Activated CD4-positive, alpha-beta T cell treated with anti-CD3 and anti-CD28 coated beads for 36 hours (primary cell): ENCODE results near the gene ADGRA3. TPM values are rescaled to one million over a fixed set of nuclear protein-coding genes. Genes with fewer than 3 reads are reported as not detected.

Experiments used
- ATAC-seq: fragments of 200-7000 bp; cut with Tn5 transposase; one replicate; pipeline ENCODE4 v1.10.0; 2021; ENCODE audit warnings: mild to moderate bottlenecking, moderate library complexity
- CTCF ChIA-PET: fragments of 350-600 bp; sonication (Branson Sonifier 250); formaldehyde crosslinking; loops from one replicate; lab custom pipeline; 2021; ENCODE audit warnings: antibody characterized with exemption; lab: Charles Lee
- POLR2A ChIA-PET: fragments of 350-600 bp; sonication (Branson Sonifier 250); formaldehyde crosslinking; loops from one replicate; lab custom pipeline; 2021; ENCODE audit warnings: antibody characterized with exemption, inconsistent platforms; lab: Charles Lee
- DNase-seq: peaks from one replicate; pipeline ENCODE4 v3.0.0-alpha.2; 2020
- H3K27ac Mint-ChIP-seq: one replicate; pipeline ENCODE4 v1.8.0; 2021; ENCODE audit warnings: mixed read lengths
- H3K27me3 Mint-ChIP-seq: one replicate; pipeline ENCODE4 v1.8.0; 2021; ENCODE audit warnings: mixed read lengths
- H3K36me3 Mint-ChIP-seq: one replicate; pipeline ENCODE4 v1.8.0; 2021; ENCODE audit warnings: low read depth, mixed read lengths
- H3K4me1 Mint-ChIP-seq: one replicate; pipeline ENCODE4 v1.8.0; 2021; ENCODE audit warnings: mixed read lengths
- H3K4me3 Mint-ChIP-seq: one replicate; pipeline ENCODE4 v1.8.0; 2021; ENCODE audit warnings: mild to moderate bottlenecking, moderate library complexity, mixed read lengths
- H3K9me3 Mint-ChIP-seq: one replicate; pipeline ENCODE4 v1.8.0; 2021; ENCODE audit warnings: low read depth, mixed read lengths
- intact Hi-C, 2 experiments: fragments of 100-400 bp; cut with DNase I in 1 of 2; cut with micrococcal nuclease in 1 of 2; formaldehyde crosslinking; loops; one replicate each; pipeline versions ENCODE4 v1.14.2 to v1.15.1; 2022 to 2024; cut with DNase I, micrococcal nuclease
- total RNA-seq, 2 experiments: library from RNA; stranded (reverse); gene quantifications; one replicate each; pipeline ENCODE4 v1.2.3, GENCODE V29; 2021

Gene ADGRA3
- total RNA-seq, 2 experiments from 2014 or later = 10.8 to 15.2 TPM

GRCh38 chr4:22435652-22436051 is 80.2 kb downstream of the ADGRA3 start:
- ChIA-PET POLR2A (no interaction called here), CTCF (interaction anchor here (1.2 kb wide), 1 partner anchor 18 kb away, joined by 3 read pairs; no protein-coding TSS in a partner anchor)
- H3K4me1 Mint-ChIP-seq = no peaks in the 10 kb centered on the region
- no peak for ATAC-seq
- H3K9me3 Mint-ChIP-seq = no peaks in the 10 kb centered on the region
- H3K36me3 Mint-ChIP-seq = peaks cover 20% of the 10 kb centered on the region
- H3K4me3 Mint-ChIP-seq = no peak overlapping the region
- H3K27ac Mint-ChIP-seq = no peak overlapping the region
- no peaks in the 10 kb centered on the region for H3K27me3 Mint-ChIP-seq
- no peak for DNase-seq
- intact Hi-C loops = no loop called here

- DNase-seq = peak; percentile 27
- peaks cover 2% of the 10 kb centered on the region for H3K9me3 Mint-ChIP-seq
- ChIA-PET CTCF (interaction anchor here (1.2 kb wide), 1 partner anchor 17 kb away, joined by 3 read pairs; no protein-coding TSS in a partner anchor), POLR2A (no interaction called here)
- intact Hi-C loops = no loop called here
- H3K36me3 Mint-ChIP-seq = peaks cover 27% of the 10 kb centered on the region
- ATAC-seq = no peak
- no peaks in the 10 kb centered on the region for H3K27me3 Mint-ChIP-seq
- no peak overlapping the region for H3K4me3 Mint-ChIP-seq
- H3K27ac Mint-ChIP-seq = no peak overlapping the region
- no peaks in the 10 kb centered on the region for H3K4me1 Mint-ChIP-seq
Observed at GRCh38 chr4:22434895-22435294, 81.0 kb downstream of the ADGRA3 start.

- ChIA-PET POLR2A (no interaction called here), CTCF (interaction anchor here (2.8 kb wide), 1 partner anchor 20 kb away, joined by 10 read pairs; no protein-coding TSS in a partner anchor)
- peaks cover 2% of the 10 kb centered on the region for H3K9me3 Mint-ChIP-seq
- no peak overlapping the region for H3K27ac Mint-ChIP-seq
- no peaks in the 10 kb centered on the region for H3K27me3 Mint-ChIP-seq
- no peaks in the 10 kb centered on the region for H3K4me1 Mint-ChIP-seq
- ATAC-seq (no peak), DNase-seq (no peak)
- peaks cover 14% of the 10 kb centered on the region for H3K36me3 Mint-ChIP-seq
- H3K4me3 Mint-ChIP-seq = no peak overlapping the region
- intact Hi-C loops = no loop called here
Observed at GRCh38 chr4:22430626-22431025, 85.2 kb downstream of the ADGRA3 start.

GRCh38 chr4:22428441-22428840 is 87.4 kb downstream of the ADGRA3 start:
- H3K4me1 Mint-ChIP-seq = no peaks in the 10 kb centered on the region
- no peak overlapping the region for H3K4me3 Mint-ChIP-seq
- H3K27ac Mint-ChIP-seq = no peak overlapping the region
- POLR2A ChIA-PET = no interaction called here
- intact Hi-C loops = no loop called here
- peaks cover 2% of the 10 kb centered on the region for H3K9me3 Mint-ChIP-seq
- H3K27me3 Mint-ChIP-seq = no peaks in the 10 kb centered on the region
- DNase-seq (no peak), ATAC-seq (no peak)
- peaks cover 8% of the 10 kb centered on the region for H3K36me3 Mint-ChIP-seq
- CTCF ChIA-PET = no interaction called here

- CTCF ChIA-PET = no interaction called here
- peaks cover 8% of the 10 kb centered on the region for H3K36me3 Mint-ChIP-seq
Observed at GRCh38 chr4:22427675-22428074, 88.2 kb downstream of the ADGRA3 start.

GRCh38 chr4:22420291-22420690 is 95.6 kb downstream of the ADGRA3 start:
- Mint-ChIP-seq H3K4me1 (peaks cover 9% of the 10 kb centered on the region), H3K27me3 (no peaks in the 10 kb centered on the region), H3K9me3 (no peaks in the 10 kb centered on the region), H3K27ac (no peak overlapping the region), H3K4me3 (no peak overlapping the region), H3K36me3 (peaks cover 3% of the 10 kb centered on the region)
- DNase-seq (no peak), ATAC-seq (no peak)
- intact Hi-C loops = no loop called here
- ChIA-PET POLR2A (no interaction called here), CTCF (interaction anchor here (2.0 kb wide), 1 partner anchor 10 kb away, joined by 6 read pairs; no protein-coding TSS in a partner anchor)

More at GRCh38 chr4:22427675-22428074, 88.2 kb downstream of the ADGRA3 start:
- POLR2A ChIA-PET = interaction anchor here (0.6 kb wide), 1 partner anchor 145 kb away, joined by 3 read pairs; no protein-coding TSS in a partner anchor
- Mint-ChIP-seq H3K4me1 (no peaks in the 10 kb centered on the region), H3K27me3 (no peaks in the 10 kb centered on the region), H3K9me3 (peaks cover 2% of the 10 kb centered on the region), H3K4me3 (no peak overlapping the region), H3K27ac (no peak overlapping the region)
- no peak for ATAC-seq
- intact Hi-C loops = no loop called here
- DNase-seq = no peak

GRCh38 chr4:22417408-22417807 is 98.5 kb downstream of the ADGRA3 start:
- Mint-ChIP-seq H3K4me3 (no peak overlapping the region), H3K27me3 (no peaks in the 10 kb centered on the region), H3K9me3 (no peaks in the 10 kb centered on the region), H3K4me1 (peaks cover 9% of the 10 kb centered on the region), H3K27ac (no peak overlapping the region), H3K36me3 (peaks cover 7% of the 10 kb centered on the region)
- CTCF ChIA-PET = interaction anchor here (1.3 kb wide), 1 partner anchor 18 kb away, joined by 3 read pairs; no protein-coding TSS in a partner anchor
- ATAC-seq = peak; percentile 70
- POLR2A ChIA-PET = no interaction called here
- DNase-seq = no peak
- intact Hi-C loops = no loop called here

GRCh38 chr4:22416403-22416802 is 99.5 kb downstream of the ADGRA3 start:
- H3K4me1 Mint-ChIP-seq = peaks cover 9% of the 10 kb centered on the region
- H3K36me3 Mint-ChIP-seq = peaks cover 7% of the 10 kb centered on the region
- intact Hi-C loops = no loop called here
- CTCF ChIA-PET = no interaction called here
- H3K4me3 Mint-ChIP-seq = no peak overlapping the region
- DNase-seq (no peak), ATAC-seq (no peak)
- H3K27ac Mint-ChIP-seq = peak overlapping the region; percentile 32
- no peaks in the 10 kb centered on the region for H3K9me3 Mint-ChIP-seq
- POLR2A ChIA-PET = no interaction called here
- no peaks in the 10 kb centered on the region for H3K27me3 Mint-ChIP-seq

GRCh38 chr4:22414833-22415232 is 101.0 kb downstream of the ADGRA3 start:
- ChIA-PET POLR2A (no interaction called here), CTCF (no interaction called here)
- no peaks in the 10 kb centered on the region for H3K9me3 Mint-ChIP-seq
- ATAC-seq (no peak), DNase-seq (no peak)
- peaks cover 7% of the 10 kb centered on the region for H3K36me3 Mint-ChIP-seq
- H3K27me3 Mint-ChIP-seq = no peaks in the 10 kb centered on the region
- H3K4me1 Mint-ChIP-seq = peaks cover 9% of the 10 kb centered on the region
- H3K27ac Mint-ChIP-seq = no peak overlapping the region
- intact Hi-C loops = no loop called here
- no peak overlapping the region for H3K4me3 Mint-ChIP-seq

GRCh38 chr4:22413471-22413870 is 102.4 kb downstream of the ADGRA3 start:
- Mint-ChIP-seq H3K9me3 (no peaks in the 10 kb centered on the region), H3K4me3 (no peak overlapping the region), H3K4me1 (peaks cover 9% of the 10 kb centered on the region), H3K36me3 (peaks cover 7% of the 10 kb centered on the region), H3K27me3 (no peaks in the 10 kb centered on the region), H3K27ac (no peak overlapping the region)
- intact Hi-C loops = no loop called here
- DNase-seq (no peak), ATAC-seq (no peak)
- POLR2A ChIA-PET = no interaction called here
- CTCF ChIA-PET = no interaction called here

GRCh38 chr4:22412013-22412412 is 103.9 kb downstream of the ADGRA3 start:
- Mint-ChIP-seq H3K9me3 (no peaks in the 10 kb centered on the region), H3K4me1 (peaks cover 3% of the 10 kb centered on the region), H3K36me3 (peaks cover 5% of the 10 kb centered on the region), H3K27me3 (no peaks in the 10 kb centered on the region), H3K4me3 (no peak overlapping the region), H3K27ac (no peak overlapping the region)
- ATAC-seq (no peak), DNase-seq (no peak)
- ChIA-PET CTCF (interaction anchor here (0.7 kb wide), 1 partner anchor 14 kb away, joined by 5 read pairs; no protein-coding TSS in a partner anchor), POLR2A (no interaction called here)
- intact Hi-C loops = no loop called here

- Mint-ChIP-seq H3K4me1 (no peaks in the 10 kb centered on the region), H3K4me3 (no peak overlapping the region), H3K9me3 (no peaks in the 10 kb centered on the region), H3K27ac (no peak overlapping the region), H3K27me3 (no peaks in the 10 kb centered on the region), H3K36me3 (peaks cover 7% of the 10 kb centered on the region)
- ChIA-PET CTCF (interaction anchor here (0.6 to 2.5 kb wide), 21 partner anchors 9 to 339 kb away, joined by 3 to 15 read pairs (median 5); partner anchors contain the start of gene GBA3), POLR2A (no interaction called here)
- ATAC-seq = no peak
- intact Hi-C loops = loop anchor here (1.0 kb wide), 3 partner anchors 53 to 280 kb away; no protein-coding TSS in a partner anchor
- no peak for DNase-seq
Observed at GRCh38 chr4:22410645-22411247, 105.1 kb downstream of the ADGRA3 start.
